ENCODE measurements around the gene TXNRD1.

The TXNRD1 gene

DNA sequence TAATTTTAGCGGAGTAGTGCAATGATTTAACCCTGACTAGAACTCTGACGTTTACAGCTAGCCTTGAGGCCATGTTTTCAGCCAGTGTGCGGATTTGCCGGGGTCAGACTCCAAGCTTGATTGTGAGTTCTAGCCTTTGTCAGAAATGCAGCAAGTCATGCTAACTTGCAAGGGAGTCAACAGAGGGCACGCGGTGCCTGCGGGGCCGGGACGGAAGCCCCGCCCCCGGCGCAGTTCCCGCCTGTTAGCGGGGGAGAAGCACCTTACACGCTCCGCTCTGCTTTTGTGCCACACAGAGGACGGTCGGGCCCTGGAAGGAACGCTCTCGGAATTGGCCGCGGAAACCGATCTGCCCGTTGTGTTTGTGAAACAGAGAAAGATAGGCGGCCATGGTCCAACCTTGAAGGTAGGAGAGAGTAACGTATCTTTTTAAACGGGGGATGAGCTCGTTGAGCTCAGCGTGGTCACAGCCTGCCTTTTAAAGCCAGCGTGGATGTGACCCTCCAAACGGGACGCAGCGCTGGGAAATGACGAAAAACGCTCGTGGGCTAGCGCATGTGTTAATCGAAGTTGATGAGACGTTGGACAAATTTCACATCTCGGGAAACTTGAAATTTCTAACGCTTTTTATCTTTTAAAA is 73.2 kb downstream of the TXNRD1 start (continued):
- no peak for TF ChIP-seq GLI4 (tag by site-specific recombination; IDR thresholded peaks at IDR 0.05)
- TF ChIP-seq ZBTB48 (tag by site-specific recombination; IDR thresholded peaks at IDR 0.05), result peak; percentile 66
- no peak for TF ChIP-seq TCF7L2 (IDR thresholded peaks at IDR 0.05; ENCODE audit: borderline replicate concordance, low read depth, low read length)
- TF ChIP-seq ZBTB11 (tag by site-specific recombination; conservative IDR thresholded peaks at IDR 0.05; ENCODE audit: low read depth), result peak; percentile 89
- no peak for TF ChIP-seq BCL11A (tag by site-specific recombination; IDR thresholded peaks at IDR 0.05; ENCODE audit: low read depth)
- no peak for TF ChIP-seq ZNF747 (tag by site-specific recombination; IDR thresholded peaks at IDR 0.05)
- TF ChIP-seq KLF1 (tag by site-specific recombination; IDR thresholded peaks at IDR 0.05), result no peak
- TF ChIP-seq ZNF629 (tag by site-specific recombination; IDR thresholded peaks at IDR 0.05), result peak; percentile 73
- TF ChIP-seq, protein P1, sequence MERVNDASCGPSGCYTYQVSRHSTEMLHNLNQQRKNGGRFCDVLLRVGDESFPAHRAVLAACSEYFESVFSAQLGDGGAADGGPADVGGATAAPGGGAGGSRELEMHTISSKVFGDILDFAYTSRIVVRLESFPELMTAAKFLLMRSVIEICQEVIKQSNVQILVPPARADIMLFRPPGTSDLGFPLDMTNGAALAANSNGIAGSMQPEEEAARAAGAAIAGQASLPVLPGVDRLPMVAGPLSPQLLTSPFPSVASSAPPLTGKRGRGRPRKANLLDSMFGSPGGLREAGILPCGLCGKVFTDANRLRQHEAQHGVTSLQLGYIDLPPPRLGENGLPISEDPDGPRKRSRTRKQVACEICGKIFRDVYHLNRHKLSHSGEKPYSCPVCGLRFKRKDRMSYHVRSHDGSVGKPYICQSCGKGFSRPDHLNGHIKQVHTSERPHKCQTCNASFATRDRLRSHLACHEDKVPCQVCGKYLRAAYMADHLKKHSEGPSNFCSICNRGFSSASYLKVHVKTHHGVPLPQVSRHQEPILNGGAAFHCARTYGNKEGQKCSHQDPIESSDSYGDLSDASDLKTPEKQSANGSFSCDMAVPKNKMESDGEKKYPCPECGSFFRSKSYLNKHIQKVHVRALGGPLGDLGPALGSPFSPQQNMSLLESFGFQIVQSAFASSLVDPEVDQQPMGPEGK (tag by site-specific recombination; IDR thresholded peaks at IDR 0.05), result peak; percentile 79
- peak; percentile 83; the same call in 1 of the 2 replicates for TF ChIP-seq ZBTB17 (tag by site-specific recombination; IDR thresholded peaks at IDR 0.05)
- TF ChIP-seq ZNF658 (tag by site-specific recombination; IDR thresholded peaks at IDR 0.05), result no peak
- TF ChIP-seq ZNF654 (tag by site-specific recombination; IDR thresholded peaks at IDR 0.05; ENCODE audit: low read depth), result no peak; the same call in 1 of the 2 replicates
- TF ChIP-seq ZNF354C (tag by site-specific recombination; IDR thresholded peaks at IDR 0.05; ENCODE audit: borderline replicate concordance, low read depth), result no peak
- TF ChIP-seq ZNF239 (tag by site-specific recombination; IDR thresholded peaks at IDR 0.05), result no peak
- TF ChIP-seq ZNF112 (tag by site-specific recombination; IDR thresholded peaks at IDR 0.05), result no peak
- TF ChIP-seq, protein P2, sequence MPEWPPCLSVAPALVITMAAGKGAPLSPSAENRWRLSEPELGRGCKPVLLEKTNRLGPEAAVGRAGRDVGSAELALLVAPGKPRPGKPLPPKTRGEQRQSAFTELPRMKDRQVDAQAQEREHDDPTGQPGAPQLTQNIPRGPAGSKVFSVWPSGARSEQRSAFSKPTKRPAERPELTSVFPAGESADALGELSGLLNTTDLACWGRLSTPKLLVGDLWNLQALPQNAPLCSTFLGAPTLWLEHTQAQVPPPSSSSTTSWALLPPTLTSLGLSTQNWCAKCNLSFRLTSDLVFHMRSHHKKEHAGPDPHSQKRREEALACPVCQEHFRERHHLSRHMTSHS (tag by site-specific recombination; IDR thresholded peaks at IDR 0.05), result no peak
- TF ChIP-seq, protein P3, sequence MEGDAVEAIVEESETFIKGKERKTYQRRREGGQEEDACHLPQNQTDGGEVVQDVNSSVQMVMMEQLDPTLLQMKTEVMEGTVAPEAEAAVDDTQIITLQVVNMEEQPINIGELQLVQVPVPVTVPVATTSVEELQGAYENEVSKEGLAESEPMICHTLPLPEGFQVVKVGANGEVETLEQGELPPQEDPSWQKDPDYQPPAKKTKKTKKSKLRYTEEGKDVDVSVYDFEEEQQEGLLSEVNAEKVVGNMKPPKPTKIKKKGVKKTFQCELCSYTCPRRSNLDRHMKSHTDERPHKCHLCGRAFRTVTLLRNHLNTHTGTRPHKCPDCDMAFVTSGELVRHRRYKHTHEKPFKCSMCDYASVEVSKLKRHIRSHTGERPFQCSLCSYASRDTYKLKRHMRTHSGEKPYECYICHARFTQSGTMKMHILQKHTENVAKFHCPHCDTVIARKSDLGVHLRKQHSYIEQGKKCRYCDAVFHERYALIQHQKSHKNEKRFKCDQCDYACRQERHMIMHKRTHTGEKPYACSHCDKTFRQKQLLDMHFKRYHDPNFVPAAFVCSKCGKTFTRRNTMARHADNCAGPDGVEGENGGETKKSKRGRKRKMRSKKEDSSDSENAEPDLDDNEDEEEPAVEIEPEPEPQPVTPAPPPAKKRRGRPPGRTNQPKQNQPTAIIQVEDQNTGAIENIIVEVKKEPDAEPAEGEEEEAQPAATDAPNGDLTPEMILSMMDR (tag by site-specific recombination; IDR thresholded peaks at IDR 0.05), result peak; percentile 58; the same call in 1 of the 2 replicates
- no peak for TF ChIP-seq ZNF555 (tag by site-specific recombination; conservative IDR thresholded peaks at IDR 0.05)
- TF ChIP-seq ZNF248 (tag by site-specific recombination; IDR thresholded peaks at IDR 0.05), result no peak
- TF ChIP-seq TSHZ1 (tag by site-specific recombination; IDR thresholded peaks at IDR 0.05; ENCODE audit: borderline replicate concordance), result no peak
- no peak; the same call in 1 of the 2 replicates for TF ChIP-seq MZF1 (tag by site-specific recombination; IDR thresholded peaks at IDR 0.05; ENCODE audit: borderline replicate concordance)
- TF ChIP-seq ZNF121 (tag by site-specific recombination; IDR thresholded peaks at IDR 0.05), result no peak
- TF ChIP-seq ZNF324 (tag by site-specific recombination; IDR thresholded peaks at IDR 0.05), result 0 out of 2 replicates have a peak, but pooled peaks have one; percentile 30
- TF ChIP-seq, protein P4, sequence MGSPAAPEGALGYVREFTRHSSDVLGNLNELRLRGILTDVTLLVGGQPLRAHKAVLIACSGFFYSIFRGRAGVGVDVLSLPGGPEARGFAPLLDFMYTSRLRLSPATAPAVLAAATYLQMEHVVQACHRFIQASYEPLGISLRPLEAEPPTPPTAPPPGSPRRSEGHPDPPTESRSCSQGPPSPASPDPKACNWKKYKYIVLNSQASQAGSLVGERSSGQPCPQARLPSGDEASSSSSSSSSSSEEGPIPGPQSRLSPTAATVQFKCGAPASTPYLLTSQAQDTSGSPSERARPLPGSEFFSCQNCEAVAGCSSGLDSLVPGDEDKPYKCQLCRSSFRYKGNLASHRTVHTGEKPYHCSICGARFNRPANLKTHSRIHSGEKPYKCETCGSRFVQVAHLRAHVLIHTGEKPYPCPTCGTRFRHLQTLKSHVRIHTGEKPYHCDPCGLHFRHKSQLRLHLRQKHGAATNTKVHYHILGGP (tag by site-specific recombination; IDR thresholded peaks at IDR 0.05), result no peak
- no peak for TF ChIP-seq ZNF544 (tag by site-specific recombination; IDR thresholded peaks at IDR 0.05)
- no peak for TF ChIP-seq ZNF548 (tag by site-specific recombination; IDR thresholded peaks at IDR 0.05)
- TF ChIP-seq ZNF426 (tag by site-specific recombination; IDR thresholded peaks at IDR 0.05), result no peak
